HEK293 (cell line): ENCODE measurements around the gene ECD.

ENCODE experiments used
- CTCF ChIA-PET: fragments of 350-600 bp; formaldehyde crosslinking; extraction: SDS; loops from one replicate; lab custom pipeline; 2021; ENCODE audit warnings: antibody characterized with exemption; lab: Yijun Ruan, JAX
- POLR2A ChIA-PET: fragments of 300-600 bp; formaldehyde crosslinking; extraction: SDS; loops from one replicate; lab custom pipeline; 2020; ENCODE audit warnings: antibody characterized with exemption, inconsistent platforms; lab: Yijun Ruan, JAX
- H3K27ac ChIP-seq: fragments of 200-500 bp; sonication (Bioruptor generic); 2 replicates; pipeline ENCODE4 v1.5.1; 2014; ENCODE audit warnings: low read depth, low read length, control low read depth, inconsistent platforms; ENCODE audit errors: extremely low read depth
- H3K36me3 ChIP-seq, 2 experiments: fragments of 200-500 bp in 1 of 2; sonication (Bioruptor generic) in 1 of 2; 1 replicate in 1 of 2; 2 replicates in 1 of 2; pipeline ENCODE4 v1.5.1; 2014 to 2017; ENCODE audit warnings: inconsistent platforms in 2 of 2, low read length in 2 of 2; ENCODE audit not compliant: control insufficient read depth in 2 of 2, insufficient read depth in 1 of 2
- H3K4me1 ChIP-seq: fragments of 200-500 bp; sonication (Bioruptor generic); 2 replicates; pipeline ENCODE4 v1.5.1; 2014; ENCODE audit warnings: mild to moderate bottlenecking, low read length, inconsistent platforms; ENCODE audit not compliant: control insufficient read depth, insufficient read depth
- H3K4me3 ChIP-seq: 2 replicates; pipeline ENCODE4 v1.5.1; 2011; ENCODE audit warnings: low read depth, mild to moderate bottlenecking, control low read depth, low read length, moderate library complexity
- H3K9me3 ChIP-seq: fragments of 200-500 bp; sonication (Bioruptor generic); 2 replicates; pipeline ENCODE4 v1.5.1; 2014; ENCODE audit warnings: low read depth, low read length, inconsistent platforms; ENCODE audit not compliant: control insufficient read depth, insufficient read depth
- EGR2 ChIP-seq: fragments of 450-650 bp; formaldehyde crosslinking; IDR thresholded peaks from 2 replicates; pipeline ENCODE4 v1.5.1; 2016; ENCODE audit warnings: low read depth, missing biosample characterization, missing genetic modification characterization
- HOXD13 ChIP-seq: sonication (generic); formaldehyde crosslinking; IDR thresholded peaks from 2 replicates; pipeline ENCODE4 v1.8.0; 2022; ENCODE audit warnings: missing genetic modification reagents, borderline replicate concordance
- MYNN ChIP-seq: fragments of 450-650 bp; formaldehyde crosslinking; IDR thresholded peaks from 2 replicates; pipeline ENCODE4 v1.5.1; 2016; ENCODE audit warnings: missing biosample characterization, missing genetic modification characterization, borderline replicate concordance
- SETDB1 ChIP-seq: IDR thresholded peaks from one replicate; pipeline ENCODE4 v1.6.1; 2017; ENCODE audit warnings: mild to moderate bottlenecking, low read length, moderate library complexity, mixed read lengths; ENCODE audit not compliant: insufficient read length
- ZNF133 ChIP-seq: fragments of 450-650 bp; formaldehyde crosslinking; IDR thresholded peaks from 2 replicates; pipeline ENCODE4 v1.5.1; 2016; ENCODE audit warnings: missing biosample characterization, missing genetic modification characterization
- ZNF169 ChIP-seq: fragments of 450-650 bp; formaldehyde crosslinking; IDR thresholded peaks from 2 replicates; pipeline ENCODE4 v1.5.1; 2016; ENCODE audit warnings: missing biosample characterization, missing genetic modification characterization
- ZNF366 ChIP-seq: fragments of 450-650 bp; formaldehyde crosslinking; conservative IDR thresholded peaks from 2 replicates; pipeline ENCODE4 v1.5.1; 2016; ENCODE audit warnings: missing biosample characterization, missing genetic modification characterization
- ZNF394 ChIP-seq: fragments of 450-650 bp; formaldehyde crosslinking; IDR thresholded peaks from 2 replicates; pipeline ENCODE4 v1.5.1; 2016; ENCODE audit warnings: missing biosample characterization, missing genetic modification characterization, mild to moderate bottlenecking, moderate library complexity, borderline replicate concordance
- ZNF610 ChIP-seq: fragments of 450-650 bp; formaldehyde crosslinking; IDR thresholded peaks from 2 replicates; pipeline ENCODE4 v1.5.1; 2016; ENCODE audit warnings: missing biosample characterization, missing genetic modification characterization, borderline replicate concordance
- ZNF664 ChIP-seq: fragments of 450-650 bp; formaldehyde crosslinking; IDR thresholded peaks from 2 replicates; pipeline ENCODE4 v1.5.1; 2016; ENCODE audit warnings: missing biosample characterization, missing genetic modification characterization
- ZNF792 ChIP-seq: fragments of 450-650 bp; formaldehyde crosslinking; IDR thresholded peaks from 2 replicates; pipeline ENCODE4 v1.5.1; 2016; ENCODE audit warnings: missing biosample characterization, missing genetic modification characterization
- TF ChIP-seq, protein P1 (sequence below): fragments of 450-650 bp; formaldehyde crosslinking; IDR thresholded peaks from 2 replicates; pipeline ENCODE4 v1.5.1; 2016; ENCODE audit warnings: missing biosample characterization, missing genetic modification characterization, low read depth
- TF ChIP-seq, protein P2 (sequence below): fragments of 450-650 bp; formaldehyde crosslinking; IDR thresholded peaks from 2 replicates; pipeline ENCODE4 v1.5.1; 2016; ENCODE audit warnings: missing biosample characterization, missing genetic modification characterization, borderline replicate concordance
- TF ChIP-seq, protein P3 (sequence below): fragments of 450-650 bp; formaldehyde crosslinking; IDR thresholded peaks from 2 replicates; pipeline ENCODE4 v1.5.1; 2016; ENCODE audit warnings: missing biosample characterization, missing genetic modification characterization
- TF ChIP-seq, protein P4 (sequence below): fragments of 450-650 bp; formaldehyde crosslinking; IDR thresholded peaks from 2 replicates; pipeline ENCODE4 v1.5.1; 2016; ENCODE audit warnings: missing biosample characterization, missing genetic modification characterization

Gene ECD

DNA sequence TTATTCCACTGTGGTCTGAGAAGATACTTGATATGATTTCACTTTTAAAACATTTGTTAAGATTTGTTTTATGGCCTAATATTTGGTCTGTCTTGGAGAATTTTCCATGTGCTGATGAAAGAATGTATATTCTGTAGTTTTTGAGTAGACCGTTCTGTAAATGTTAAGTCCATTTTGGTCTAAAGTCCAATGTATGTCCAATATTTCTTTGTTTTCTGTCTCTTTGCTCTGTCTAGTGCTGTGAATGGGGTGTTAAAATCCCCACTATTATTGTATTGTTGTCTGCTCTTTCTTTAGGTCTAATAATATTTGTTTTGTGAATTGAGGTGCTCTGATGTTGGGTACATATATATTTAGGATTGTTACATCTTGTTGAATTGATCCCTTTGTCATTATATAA, 47.9 kb upstream of the ECD start (continued):
- TF ChIP-seq, protein P1, sequence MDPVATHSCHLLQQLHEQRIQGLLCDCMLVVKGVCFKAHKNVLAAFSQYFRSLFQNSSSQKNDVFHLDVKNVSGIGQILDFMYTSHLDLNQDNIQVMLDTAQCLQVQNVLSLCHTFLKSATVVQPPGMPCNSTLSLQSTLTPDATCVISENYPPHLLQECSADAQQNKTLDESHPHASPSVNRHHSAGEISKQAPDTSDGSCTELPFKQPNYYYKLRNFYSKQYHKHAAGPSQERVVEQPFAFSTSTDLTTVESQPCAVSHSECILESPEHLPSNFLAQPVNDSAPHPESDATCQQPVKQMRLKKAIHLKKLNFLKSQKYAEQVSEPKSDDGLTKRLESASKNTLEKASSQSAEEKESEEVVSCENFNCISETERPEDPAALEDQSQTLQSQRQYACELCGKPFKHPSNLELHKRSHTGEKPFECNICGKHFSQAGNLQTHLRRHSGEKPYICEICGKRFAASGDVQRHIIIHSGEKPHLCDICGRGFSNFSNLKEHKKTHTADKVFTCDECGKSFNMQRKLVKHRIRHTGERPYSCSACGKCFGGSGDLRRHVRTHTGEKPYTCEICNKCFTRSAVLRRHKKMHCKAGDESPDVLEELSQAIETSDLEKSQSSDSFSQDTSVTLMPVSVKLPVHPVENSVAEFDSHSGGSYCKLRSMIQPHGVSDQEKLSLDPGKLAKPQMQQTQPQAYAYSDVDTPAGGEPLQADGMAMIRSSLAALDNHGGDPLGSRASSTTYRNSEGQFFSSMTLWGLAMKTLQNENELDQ = no peak
- TF ChIP-seq ZNF394 (tag by site-specific recombination) (no peak), ZNF133 (tag by site-specific recombination) (no peak), MYNN (tag by site-specific recombination) (no peak), ZNF664 (no peak)
- TF ChIP-seq, protein P2, sequence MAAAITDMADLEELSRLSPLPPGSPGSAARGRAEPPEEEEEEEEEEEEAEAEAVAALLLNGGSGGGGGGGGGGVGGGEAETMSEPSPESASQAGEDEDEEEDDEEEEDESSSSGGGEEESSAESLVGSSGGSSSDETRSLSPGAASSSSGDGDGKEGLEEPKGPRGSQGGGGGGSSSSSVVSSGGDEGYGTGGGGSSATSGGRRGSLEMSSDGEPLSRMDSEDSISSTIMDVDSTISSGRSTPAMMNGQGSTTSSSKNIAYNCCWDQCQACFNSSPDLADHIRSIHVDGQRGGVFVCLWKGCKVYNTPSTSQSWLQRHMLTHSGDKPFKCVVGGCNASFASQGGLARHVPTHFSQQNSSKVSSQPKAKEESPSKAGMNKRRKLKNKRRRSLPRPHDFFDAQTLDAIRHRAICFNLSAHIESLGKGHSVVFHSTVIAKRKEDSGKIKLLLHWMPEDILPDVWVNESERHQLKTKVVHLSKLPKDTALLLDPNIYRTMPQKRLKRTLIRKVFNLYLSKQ = no peak
- TF ChIP-seq, protein P3, sequence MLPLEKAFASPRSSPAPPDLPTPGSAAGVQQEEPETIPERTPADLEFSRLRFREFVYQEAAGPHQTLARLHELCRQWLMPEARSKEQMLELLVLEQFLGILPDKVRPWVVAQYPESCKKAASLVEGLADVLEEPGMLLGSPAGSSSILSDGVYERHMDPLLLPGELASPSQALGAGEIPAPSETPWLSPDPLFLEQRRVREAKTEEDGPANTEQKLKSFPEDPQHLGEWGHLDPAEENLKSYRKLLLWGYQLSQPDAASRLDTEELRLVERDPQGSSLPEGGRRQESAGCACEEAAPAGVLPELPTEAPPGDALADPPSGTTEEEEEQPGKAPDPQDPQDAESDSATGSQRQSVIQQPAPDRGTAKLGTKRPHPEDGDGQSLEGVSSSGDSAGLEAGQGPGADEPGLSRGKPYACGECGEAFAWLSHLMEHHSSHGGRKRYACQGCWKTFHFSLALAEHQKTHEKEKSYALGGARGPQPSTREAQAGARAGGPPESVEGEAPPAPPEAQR (tag by site-specific recombination) = no peak

DNA sequence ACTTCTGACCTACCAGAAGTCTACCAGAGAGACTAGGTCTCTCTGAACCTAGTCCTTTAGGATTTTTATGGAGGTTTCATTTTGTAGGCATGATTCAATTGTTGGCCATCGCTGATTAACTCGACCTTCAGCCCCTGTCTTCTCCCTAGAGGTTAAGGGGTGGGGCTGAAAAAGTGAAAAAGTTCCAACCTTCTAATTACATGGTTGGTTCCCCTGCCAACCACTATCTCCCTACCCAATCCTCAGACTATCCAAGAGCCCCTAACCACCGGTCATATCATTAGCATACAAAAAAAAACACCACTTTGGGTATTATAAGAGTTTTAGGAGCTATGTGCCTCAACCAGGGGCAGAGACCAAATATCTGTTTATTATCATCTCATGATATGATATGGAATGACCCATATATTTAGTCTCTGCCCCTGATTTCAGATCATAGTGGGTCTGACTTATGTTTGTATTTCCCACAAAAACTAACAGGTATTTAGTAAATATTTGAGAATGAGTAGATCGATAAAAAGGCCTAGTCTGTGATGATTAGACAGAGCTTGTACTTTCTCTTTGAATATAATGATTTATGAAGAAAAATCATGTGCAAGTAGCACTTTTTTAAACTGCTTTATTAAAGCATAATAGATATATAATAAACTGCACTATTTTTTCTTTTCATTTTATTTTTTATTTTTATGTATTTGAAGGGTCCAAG, 43.5 kb upstream of the ECD start:
- CTCF ChIA-PET = interaction anchor here (1.0 kb wide), 1 partner anchor 318 kb away, joined by 3 read pairs; no protein-coding TSS in a partner anchor
- no peaks in the 10 kb centered on the region for H3K4me1 ChIP-seq
- H3K27ac ChIP-seq = no peak overlapping the region
- H3K36me3 ChIP-seq = peaks cover 0 to 24% of the 10 kb centered on the region in 2 experiments; a peak in 2 of 3 replicates
- H3K9me3 ChIP-seq = no peaks in the 10 kb centered on the region
- no peak overlapping the region for H3K4me3 ChIP-seq
- TF ChIP-seq, protein P4, sequence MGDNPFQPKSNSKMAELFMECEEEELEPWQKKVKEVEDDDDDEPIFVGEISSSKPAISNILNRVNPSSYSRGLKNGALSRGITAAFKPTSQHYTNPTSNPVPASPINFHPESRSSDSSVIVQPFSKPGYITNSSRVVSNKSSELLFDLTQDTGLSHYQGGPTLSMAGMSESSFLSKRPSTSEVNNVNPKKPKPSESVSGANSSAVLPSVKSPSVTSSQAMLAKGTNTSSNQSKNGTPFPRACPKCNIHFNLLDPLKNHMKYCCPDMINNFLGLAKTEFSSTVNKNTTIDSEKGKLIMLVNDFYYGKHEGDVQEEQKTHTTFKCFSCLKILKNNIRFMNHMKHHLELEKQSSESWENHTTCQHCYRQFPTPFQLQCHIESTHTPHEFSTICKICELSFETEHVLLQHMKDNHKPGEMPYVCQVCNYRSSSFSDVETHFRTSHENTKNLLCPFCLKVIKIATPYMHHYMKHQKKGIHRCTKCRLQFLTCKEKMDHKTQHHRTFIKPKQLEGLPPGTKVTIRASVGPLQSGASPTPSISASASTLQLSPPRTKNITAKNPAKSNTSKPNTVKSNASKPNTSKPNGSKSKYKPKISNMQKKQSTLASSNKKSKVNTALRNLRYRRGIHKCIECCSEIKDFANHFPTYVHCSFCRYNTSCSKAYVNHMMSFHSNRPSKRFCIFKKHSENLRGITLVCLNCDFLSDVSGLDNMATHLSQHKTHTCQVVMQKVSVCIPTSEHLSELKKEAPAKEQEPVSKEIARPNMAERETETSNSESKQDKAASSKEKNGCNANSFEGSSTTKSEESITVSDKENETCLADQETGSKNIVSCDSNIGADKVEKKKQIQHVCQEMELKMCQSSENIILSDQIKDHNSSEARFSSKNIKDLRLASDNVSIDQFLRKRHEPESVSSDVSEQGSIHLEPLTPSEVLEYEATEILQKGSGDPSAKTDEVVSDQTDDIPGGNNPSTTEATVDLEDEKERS (tag by site-specific recombination) = no peak
- TF ChIP-seq ZNF792 (tag by site-specific recombination) = no peak
- no peak for TF ChIP-seq ZNF610 (tag by site-specific recombination)
- no peak for TF ChIP-seq SETDB1
- TF ChIP-seq ZNF133 (tag by site-specific recombination) = no peak
- no peak for TF ChIP-seq HOXD13
- TF ChIP-seq EGR2 (tag by site-specific recombination) = no peak
- no peak for TF ChIP-seq ZNF169 (tag by site-specific recombination)
- TF ChIP-seq ZNF366 (tag by site-specific recombination) = no peak
- TF ChIP-seq, all 188 proteins: peak for 0
- POLR2A ChIA-PET = no interaction called here
